ENCODE results near the gene CAPN1.

DNA sequence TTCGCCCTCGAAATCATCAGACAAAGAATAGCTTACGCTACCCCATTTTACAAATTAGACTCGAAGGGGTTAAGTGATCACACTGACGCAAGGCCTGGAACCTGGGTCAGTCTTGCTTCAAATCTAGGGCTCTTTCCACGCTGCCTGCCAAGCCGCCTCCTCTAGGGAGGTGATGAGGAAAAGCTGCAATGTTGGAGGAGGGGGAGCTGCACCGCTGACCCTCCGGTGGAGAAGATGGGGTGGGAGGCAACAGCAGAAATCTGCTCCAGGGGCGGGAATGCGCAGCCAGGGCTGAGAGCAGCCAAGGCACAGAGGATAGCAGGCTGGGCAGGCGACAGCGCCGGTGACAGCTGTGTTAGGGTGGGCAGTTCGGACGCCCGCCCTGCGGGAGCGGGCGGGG, 48.0 kb upstream of the CAPN1 start:
- TF ChIP-seq, protein P1, sequence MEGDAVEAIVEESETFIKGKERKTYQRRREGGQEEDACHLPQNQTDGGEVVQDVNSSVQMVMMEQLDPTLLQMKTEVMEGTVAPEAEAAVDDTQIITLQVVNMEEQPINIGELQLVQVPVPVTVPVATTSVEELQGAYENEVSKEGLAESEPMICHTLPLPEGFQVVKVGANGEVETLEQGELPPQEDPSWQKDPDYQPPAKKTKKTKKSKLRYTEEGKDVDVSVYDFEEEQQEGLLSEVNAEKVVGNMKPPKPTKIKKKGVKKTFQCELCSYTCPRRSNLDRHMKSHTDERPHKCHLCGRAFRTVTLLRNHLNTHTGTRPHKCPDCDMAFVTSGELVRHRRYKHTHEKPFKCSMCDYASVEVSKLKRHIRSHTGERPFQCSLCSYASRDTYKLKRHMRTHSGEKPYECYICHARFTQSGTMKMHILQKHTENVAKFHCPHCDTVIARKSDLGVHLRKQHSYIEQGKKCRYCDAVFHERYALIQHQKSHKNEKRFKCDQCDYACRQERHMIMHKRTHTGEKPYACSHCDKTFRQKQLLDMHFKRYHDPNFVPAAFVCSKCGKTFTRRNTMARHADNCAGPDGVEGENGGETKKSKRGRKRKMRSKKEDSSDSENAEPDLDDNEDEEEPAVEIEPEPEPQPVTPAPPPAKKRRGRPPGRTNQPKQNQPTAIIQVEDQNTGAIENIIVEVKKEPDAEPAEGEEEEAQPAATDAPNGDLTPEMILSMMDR (IDR thresholded peaks at IDR 0.05) = no peak
- TF ChIP-seq, protein P2, sequence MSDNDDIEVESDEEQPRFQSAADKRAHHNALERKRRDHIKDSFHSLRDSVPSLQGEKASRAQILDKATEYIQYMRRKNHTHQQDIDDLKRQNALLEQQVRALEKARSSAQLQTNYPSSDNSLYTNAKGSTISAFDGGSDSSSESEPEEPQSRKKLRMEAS (IDR thresholded peaks at IDR 0.05) = no peak
- TF ChIP-seq SREBF2 (IDR thresholded peaks at IDR 0.05) = no peak
- TF ChIP-seq POLR2A (IDR thresholded peaks at IDR 0.05; ENCODE audit: low read length) = no peak
- TF ChIP-seq, protein P3, sequence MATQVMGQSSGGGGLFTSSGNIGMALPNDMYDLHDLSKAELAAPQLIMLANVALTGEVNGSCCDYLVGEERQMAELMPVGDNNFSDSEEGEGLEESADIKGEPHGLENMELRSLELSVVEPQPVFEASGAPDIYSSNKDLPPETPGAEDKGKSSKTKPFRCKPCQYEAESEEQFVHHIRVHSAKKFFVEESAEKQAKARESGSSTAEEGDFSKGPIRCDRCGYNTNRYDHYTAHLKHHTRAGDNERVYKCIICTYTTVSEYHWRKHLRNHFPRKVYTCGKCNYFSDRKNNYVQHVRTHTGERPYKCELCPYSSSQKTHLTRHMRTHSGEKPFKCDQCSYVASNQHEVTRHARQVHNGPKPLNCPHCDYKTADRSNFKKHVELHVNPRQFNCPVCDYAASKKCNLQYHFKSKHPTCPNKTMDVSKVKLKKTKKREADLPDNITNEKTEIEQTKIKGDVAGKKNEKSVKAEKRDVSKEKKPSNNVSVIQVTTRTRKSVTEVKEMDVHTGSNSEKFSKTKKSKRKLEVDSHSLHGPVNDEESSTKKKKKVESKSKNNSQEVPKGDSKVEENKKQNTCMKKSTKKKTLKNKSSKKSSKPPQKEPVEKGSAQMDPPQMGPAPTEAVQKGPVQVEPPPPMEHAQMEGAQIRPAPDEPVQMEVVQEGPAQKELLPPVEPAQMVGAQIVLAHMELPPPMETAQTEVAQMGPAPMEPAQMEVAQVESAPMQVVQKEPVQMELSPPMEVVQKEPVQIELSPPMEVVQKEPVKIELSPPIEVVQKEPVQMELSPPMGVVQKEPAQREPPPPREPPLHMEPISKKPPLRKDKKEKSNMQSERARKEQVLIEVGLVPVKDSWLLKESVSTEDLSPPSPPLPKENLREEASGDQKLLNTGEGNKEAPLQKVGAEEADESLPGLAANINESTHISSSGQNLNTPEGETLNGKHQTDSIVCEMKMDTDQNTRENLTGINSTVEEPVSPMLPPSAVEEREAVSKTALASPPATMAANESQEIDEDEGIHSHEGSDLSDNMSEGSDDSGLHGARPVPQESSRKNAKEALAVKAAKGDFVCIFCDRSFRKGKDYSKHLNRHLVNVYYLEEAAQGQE (IDR thresholded peaks at IDR 0.05) = peak; percentile 10; the same call in 1 of the 2 replicates
- no peak for TF ChIP-seq GATA3 (IDR thresholded peaks at IDR 0.05; ENCODE audit: borderline replicate concordance)

Measured in A549 (cell line).